ENCODE measurements around the gene TCF3.

DNA sequence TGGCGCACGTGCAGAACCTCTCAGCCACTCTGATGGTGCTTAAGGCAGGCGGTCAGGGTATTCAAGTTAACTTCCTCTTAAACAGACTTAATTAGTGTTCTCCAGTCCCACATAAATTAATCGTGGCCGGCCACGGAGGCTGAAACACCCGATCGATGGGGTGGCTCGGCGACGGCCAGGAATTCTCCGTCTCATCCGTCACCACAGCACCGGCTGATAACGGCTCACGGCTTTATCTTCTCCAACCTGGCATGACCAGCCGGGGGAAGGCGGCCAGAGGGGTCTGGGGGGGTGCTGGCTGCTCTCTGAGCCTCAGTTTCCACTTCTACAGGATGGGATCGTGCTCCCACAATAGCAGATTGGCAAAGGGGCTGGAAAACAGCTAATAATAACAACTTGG lies 32.6 kb upstream of the TCF3 start:
- TF ChIP-seq EGR1 (IDR thresholded peaks at IDR 0.05; ENCODE audit: low read depth in 2 of 2) (no peak), TAF1 (conservative IDR thresholded peaks at IDR 0.05) (no peak), GABPA (IDR thresholded peaks at IDR 0.05 in 1 of 2, conservative IDR thresholded peaks at IDR 0.05 in 1 of 2) (no peak), RAD21 (IDR thresholded peaks at IDR 0.05) (no peak), SP1 (IDR thresholded peaks at IDR 0.05) (no peak), FOXA2 (IDR thresholded peaks at IDR 0.05) (no peak), JUND (IDR thresholded peaks at IDR 0.05) (no peak), NR2F2 (IDR thresholded peaks at IDR 0.05) (no peak)
- TF ChIP-seq, protein P1, sequence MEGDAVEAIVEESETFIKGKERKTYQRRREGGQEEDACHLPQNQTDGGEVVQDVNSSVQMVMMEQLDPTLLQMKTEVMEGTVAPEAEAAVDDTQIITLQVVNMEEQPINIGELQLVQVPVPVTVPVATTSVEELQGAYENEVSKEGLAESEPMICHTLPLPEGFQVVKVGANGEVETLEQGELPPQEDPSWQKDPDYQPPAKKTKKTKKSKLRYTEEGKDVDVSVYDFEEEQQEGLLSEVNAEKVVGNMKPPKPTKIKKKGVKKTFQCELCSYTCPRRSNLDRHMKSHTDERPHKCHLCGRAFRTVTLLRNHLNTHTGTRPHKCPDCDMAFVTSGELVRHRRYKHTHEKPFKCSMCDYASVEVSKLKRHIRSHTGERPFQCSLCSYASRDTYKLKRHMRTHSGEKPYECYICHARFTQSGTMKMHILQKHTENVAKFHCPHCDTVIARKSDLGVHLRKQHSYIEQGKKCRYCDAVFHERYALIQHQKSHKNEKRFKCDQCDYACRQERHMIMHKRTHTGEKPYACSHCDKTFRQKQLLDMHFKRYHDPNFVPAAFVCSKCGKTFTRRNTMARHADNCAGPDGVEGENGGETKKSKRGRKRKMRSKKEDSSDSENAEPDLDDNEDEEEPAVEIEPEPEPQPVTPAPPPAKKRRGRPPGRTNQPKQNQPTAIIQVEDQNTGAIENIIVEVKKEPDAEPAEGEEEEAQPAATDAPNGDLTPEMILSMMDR (IDR thresholded peaks at IDR 0.05; ENCODE audit: low read depth, low read length, missing input control), result no peak
- TF ChIP-seq, protein P2, sequence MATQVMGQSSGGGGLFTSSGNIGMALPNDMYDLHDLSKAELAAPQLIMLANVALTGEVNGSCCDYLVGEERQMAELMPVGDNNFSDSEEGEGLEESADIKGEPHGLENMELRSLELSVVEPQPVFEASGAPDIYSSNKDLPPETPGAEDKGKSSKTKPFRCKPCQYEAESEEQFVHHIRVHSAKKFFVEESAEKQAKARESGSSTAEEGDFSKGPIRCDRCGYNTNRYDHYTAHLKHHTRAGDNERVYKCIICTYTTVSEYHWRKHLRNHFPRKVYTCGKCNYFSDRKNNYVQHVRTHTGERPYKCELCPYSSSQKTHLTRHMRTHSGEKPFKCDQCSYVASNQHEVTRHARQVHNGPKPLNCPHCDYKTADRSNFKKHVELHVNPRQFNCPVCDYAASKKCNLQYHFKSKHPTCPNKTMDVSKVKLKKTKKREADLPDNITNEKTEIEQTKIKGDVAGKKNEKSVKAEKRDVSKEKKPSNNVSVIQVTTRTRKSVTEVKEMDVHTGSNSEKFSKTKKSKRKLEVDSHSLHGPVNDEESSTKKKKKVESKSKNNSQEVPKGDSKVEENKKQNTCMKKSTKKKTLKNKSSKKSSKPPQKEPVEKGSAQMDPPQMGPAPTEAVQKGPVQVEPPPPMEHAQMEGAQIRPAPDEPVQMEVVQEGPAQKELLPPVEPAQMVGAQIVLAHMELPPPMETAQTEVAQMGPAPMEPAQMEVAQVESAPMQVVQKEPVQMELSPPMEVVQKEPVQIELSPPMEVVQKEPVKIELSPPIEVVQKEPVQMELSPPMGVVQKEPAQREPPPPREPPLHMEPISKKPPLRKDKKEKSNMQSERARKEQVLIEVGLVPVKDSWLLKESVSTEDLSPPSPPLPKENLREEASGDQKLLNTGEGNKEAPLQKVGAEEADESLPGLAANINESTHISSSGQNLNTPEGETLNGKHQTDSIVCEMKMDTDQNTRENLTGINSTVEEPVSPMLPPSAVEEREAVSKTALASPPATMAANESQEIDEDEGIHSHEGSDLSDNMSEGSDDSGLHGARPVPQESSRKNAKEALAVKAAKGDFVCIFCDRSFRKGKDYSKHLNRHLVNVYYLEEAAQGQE (IDR thresholded peaks at IDR 0.05), result no peak
- TF ChIP-seq, protein P3, sequence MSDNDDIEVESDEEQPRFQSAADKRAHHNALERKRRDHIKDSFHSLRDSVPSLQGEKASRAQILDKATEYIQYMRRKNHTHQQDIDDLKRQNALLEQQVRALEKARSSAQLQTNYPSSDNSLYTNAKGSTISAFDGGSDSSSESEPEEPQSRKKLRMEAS (IDR thresholded peaks at IDR 0.05), result no peak
